GM12873 (cell line): Measurements from ENCODE around the gene CD44.

ENCODE experiments used
- TF ChIP-seq, protein P1 (sequence below): IDR thresholded peaks from 2 replicates; pipeline ENCODE4 v1.5.1; 2012; ENCODE audit warnings: low read depth, mild to moderate bottlenecking, moderate library complexity, low read length, control low read depth; ENCODE audit not compliant: insufficient read depth; ENCODE audit errors: missing control alignments

Gene CD44

DNA sequence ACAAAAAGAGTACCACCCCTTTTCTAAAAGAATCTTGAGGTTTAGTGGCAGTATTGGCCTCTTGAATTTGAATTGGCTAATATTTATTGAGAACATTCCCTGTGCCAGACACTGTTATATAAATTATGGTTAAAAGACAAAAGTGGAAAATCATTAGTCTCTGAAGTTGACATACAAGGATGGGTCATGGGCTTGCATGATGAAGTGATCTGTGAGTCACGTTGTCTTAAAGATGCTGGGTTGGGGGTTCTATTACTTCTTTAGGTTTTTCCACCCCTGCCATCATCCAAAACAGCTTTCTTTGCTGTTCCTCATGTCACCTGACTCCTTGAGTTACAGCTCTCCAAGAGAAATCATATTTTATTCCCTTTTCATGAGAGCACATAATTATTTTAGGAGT lies 85.0 kb downstream of the CD44 start:
- TF ChIP-seq, protein P1, sequence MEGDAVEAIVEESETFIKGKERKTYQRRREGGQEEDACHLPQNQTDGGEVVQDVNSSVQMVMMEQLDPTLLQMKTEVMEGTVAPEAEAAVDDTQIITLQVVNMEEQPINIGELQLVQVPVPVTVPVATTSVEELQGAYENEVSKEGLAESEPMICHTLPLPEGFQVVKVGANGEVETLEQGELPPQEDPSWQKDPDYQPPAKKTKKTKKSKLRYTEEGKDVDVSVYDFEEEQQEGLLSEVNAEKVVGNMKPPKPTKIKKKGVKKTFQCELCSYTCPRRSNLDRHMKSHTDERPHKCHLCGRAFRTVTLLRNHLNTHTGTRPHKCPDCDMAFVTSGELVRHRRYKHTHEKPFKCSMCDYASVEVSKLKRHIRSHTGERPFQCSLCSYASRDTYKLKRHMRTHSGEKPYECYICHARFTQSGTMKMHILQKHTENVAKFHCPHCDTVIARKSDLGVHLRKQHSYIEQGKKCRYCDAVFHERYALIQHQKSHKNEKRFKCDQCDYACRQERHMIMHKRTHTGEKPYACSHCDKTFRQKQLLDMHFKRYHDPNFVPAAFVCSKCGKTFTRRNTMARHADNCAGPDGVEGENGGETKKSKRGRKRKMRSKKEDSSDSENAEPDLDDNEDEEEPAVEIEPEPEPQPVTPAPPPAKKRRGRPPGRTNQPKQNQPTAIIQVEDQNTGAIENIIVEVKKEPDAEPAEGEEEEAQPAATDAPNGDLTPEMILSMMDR, result no peak

DNA sequence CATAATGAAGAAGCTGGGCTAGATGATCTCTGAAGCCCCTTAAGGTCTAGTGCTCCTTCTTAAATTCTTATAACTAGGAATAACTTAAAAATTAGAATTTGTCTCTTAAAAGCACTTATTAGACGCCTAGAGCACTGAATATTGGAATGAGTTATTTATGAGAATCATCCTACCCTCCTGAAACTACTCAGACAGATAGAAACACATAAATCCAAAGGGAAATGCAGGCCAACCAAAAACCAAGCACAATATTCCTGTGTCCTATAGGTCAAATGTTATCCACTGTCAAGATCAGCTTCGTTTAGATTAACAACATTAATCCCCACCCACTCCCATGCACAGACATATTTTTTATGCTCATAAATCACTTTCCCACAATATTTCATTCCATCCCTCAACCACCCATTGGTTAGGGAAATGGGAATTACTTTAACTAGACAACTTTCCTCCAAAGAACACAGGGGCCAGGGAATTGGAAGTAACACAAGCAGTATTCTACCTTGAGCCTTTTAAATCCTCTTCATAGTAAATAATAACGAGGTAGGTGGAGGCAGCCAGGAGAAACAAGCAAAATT lies 87.1 kb downstream of the CD44 start:
- TF ChIP-seq, protein P1, result no peak

DNA sequence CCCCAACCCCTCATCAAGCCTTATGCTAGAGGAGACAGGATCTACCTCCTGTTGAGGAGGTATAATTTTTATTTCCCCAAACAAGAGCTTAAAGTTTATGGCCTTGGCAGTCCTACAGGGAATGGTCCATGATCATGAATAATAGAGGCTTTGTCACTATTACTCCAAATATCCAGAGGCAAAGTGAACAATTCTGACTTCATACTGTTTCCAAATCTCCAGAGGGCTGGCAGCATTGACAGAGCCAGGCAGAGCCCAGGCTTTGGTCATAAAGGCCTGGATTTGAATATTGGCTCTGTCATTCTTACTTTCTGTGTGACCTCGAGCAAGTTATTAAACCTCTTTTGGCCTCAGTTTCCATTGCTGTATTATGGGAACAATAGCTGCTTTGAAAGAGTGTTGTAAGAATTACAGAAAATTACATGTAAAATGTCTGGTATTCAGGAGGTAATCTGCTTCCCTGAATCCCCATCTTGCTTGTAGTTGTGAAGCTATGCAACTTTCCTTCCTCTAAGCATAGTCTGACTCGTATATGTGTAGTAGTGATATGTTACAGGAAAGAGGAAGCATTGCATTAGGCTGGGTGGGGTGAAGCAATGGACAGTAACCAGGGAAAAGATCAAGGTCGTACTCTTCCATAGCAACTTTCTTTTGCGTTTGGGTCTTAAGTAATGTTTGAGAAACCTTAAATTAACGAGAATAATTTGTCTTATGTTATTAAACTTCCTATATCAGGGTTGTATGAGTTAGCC lies 88.8 kb downstream of the CD44 start:
- TF ChIP-seq, protein P1, result no peak

DNA sequence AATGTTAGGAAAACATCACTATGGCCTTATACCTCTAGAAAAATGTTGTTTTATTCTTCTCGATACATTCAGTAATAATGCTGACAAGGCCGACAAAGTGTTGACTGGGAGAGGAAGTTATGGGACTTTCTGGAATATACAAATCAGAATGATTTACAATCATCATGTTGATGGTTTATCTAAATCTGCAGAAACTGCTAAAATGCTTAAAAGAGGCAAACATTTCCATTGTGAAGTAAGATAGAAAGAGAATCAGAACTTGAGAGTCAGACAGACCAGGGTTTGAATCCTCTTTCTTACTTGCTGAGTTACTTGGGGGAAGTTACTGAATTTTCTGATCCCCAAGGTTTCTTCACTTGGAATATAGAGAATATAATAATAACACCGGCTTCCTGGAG lies 89.4 kb downstream of the CD44 start:
- TF ChIP-seq, protein P1, result no peak

DNA sequence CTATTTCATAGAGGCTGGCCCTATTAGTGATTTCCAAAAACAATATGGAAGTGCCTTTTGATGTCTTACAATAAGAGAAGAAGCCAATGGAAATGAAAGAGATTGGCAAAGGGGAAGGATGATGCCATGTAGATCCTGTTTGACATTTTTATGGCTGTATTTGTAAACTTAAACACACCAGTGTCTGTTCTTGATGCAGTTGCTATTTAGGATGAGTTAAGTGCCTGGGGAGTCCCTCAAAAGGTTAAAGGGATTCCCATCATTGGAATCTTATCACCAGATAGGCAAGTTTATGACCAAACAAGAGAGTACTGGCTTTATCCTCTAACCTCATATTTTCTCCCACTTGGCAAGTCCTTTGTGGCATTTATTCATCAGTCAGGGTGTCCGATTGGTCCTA lies 91.4 kb downstream of the CD44 start:
- TF ChIP-seq, protein P1, result no peak

DNA sequence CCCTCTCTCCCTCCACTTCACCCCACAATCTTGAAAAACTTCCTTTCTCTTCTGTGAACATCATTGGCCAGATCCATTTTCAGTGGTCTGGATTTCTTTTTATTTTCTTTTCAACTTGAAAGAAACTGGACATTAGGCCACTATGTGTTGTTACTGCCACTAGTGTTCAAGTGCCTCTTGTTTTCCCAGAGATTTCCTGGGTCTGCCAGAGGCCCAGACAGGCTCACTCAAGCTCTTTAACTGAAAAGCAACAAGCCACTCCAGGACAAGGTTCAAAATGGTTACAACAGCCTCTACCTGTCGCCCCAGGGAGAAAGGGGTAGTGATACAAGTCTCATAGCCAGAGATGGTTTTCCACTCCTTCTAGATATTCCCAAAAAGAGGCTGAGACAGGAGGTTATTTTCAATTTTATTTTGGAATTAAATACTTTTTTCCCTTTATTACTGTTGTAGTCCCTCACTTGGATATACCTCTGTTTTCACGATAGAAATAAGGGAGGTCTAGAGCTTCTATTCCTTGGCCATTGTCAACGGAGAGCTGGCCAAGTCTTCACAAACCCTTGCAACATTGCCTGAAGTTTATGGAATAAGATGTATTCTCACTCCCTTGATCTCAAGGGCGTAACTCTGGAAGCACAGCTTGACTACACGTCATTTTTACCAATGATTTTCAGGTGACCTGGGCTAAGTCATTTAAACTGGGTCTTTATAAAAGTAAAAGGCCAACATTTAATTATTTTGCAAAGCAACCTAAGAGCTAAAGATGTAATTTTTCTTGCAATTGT lies 92.3 kb downstream of the CD44 start:
- TF ChIP-seq, protein P1, result no peak

DNA sequence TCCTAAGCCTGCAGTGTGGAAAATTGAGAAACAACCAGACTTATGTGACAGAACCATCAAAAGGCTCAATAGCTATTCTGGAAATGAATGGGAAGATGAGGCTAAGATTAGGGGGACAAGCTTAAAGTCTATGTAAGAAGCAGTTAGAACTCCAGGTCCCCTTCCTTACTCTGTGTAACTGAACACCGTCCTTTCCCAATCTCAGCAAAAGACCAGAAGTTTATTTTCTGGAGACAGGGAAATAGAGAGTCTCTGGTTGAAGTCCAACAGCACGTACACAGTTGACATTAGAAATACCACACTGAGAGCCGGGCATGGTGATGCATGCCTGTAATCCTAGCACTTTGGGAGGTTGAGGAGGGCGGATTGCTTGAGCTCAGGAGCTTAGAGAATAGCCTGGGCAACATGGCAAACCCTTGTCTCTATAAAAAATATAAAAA lies 93.9 kb downstream of the CD44 start:
- TF ChIP-seq, protein P1, result no peak
